ENCODE measurements around the gene ZFAND3.

DNA sequence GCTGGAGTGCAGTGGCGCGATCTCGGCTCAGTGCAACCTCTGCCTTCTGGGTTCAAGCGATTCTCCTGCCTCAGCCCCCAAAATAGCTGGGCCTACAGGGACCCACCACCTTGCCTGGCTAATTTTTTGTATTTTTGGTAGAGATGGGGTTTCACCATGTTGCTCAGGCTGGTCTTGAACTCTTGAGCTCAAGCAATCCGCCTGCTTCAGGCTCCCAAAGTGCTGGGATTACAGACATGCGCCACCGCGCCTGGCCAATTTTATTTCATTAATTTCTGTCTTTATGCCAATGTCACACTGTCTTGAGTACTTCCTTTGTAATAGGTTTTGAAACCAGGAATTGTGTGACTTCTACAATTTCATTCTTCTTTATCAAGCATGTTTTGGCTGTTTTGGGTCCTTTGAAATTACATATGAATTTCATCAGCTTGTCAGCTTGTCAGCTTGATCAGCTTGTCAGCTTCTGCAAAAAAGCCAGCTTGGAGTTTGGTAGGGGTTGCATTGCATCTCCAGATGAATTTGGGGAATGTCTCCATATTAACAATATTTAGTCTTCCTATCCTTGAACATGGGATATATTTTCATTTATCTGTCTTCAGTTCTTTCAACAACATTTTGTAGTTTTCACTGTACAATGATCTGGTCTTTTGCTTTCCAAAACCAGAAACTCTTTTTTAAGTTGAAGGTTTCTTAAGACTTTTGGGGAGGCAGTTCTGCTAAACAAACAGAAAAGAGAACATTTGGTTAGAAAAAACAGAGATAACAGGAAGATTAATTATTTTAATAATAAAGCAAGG is 20.8 kb downstream of the ZFAND3 start:
- TF ChIP-seq CTCF (conservative IDR thresholded peaks at IDR 0.05; ENCODE audit: low read depth, low read length): no peak
- no peak for TF ChIP-seq MAZ (IDR thresholded peaks at IDR 0.05; ENCODE audit: borderline replicate concordance, low read depth, low read length)
- no peak for TF ChIP-seq BHLHE40 (IDR thresholded peaks at IDR 0.05; ENCODE audit: low read depth, low read length)
- TF ChIP-seq POLR2A (IDR thresholded peaks at IDR 0.05; ENCODE audit: low read depth, low read length): no peak
- no peak for TF ChIP-seq RAD21 (IDR thresholded peaks at IDR 0.05; ENCODE audit: low read length)
- TF ChIP-seq ELK1 (IDR thresholded peaks at IDR 0.05; ENCODE audit: borderline replicate concordance, low read depth, low read length): no peak

Measured in IMR-90 (cell line).